ENCODE data around the gene CHRNB4. TPM values are rescaled to one million over a fixed set of nuclear protein-coding genes. Genes with fewer than 3 reads are reported as not detected.

The CHRNB4 gene
- total RNA-seq (2022; extraction: Qiagen RNA extraction; ENCODE audit: low read depth), result 0.67 to 1.5 TPM (median 0.77 TPM) in 5 replicates

GRCh38 chr15:78641102-78641748 is at the start of gene CHRNB4:
Gene CHRNB4, minus strand, starts transcription at chr15:78641210. Its CDS starts 77 bp downstream, at chr15:78641133.

GRCh38 chr15:78620527-78621421 is 20.2 kb downstream of the CHRNB4 start, which contains the start of gene CHRNA3:
Gene CHRNA3, minus strand, starts transcription at chr15:78620996. Its CDS starts 202 bp downstream, at chr15:78620794.

Other genes with a start within 250 kb of the CHRNB4 start
- 31.4 to 44.9 TPM (median 43.1 TPM) in 5 replicates for gene IREB2, start 203.0 kb downstream of the CHRNB4 start, total RNA-seq (2022; extraction: Qiagen RNA extraction; ENCODE audit: low read depth)
- gene HYKK, start 133.6 kb downstream of the CHRNB4 start, total RNA-seq (2022; extraction: Qiagen RNA extraction; ENCODE audit: low read depth), result 6.2 to 7.9 TPM (median 6.7 TPM) in 5 replicates
- gene PSMA4, start 100.8 kb downstream of the CHRNB4 start, total RNA-seq (2022; extraction: Qiagen RNA extraction; ENCODE audit: low read depth), result 358 to 541 TPM (median 408 TPM) in 5 replicates
- gene CHRNA5, start 75.7 kb downstream of the CHRNB4 start, total RNA-seq (2022; extraction: Qiagen RNA extraction; ENCODE audit: low read depth), result 20.4 to 39.2 TPM (median 36.2 TPM) in 5 replicates
- 0.30 to 0.64 TPM (median 0.38 TPM) in 5 replicates for gene CHRNA3, start 20.2 kb downstream of the CHRNB4 start, total RNA-seq (2022; extraction: Qiagen RNA extraction; ENCODE audit: low read depth)
- 2.5 to 4.7 TPM (median 3.6 TPM) in 5 replicates for gene ADAMTS7, start 170.3 kb upstream of the CHRNB4 start, total RNA-seq (2022; extraction: Qiagen RNA extraction; ENCODE audit: low read depth)
- 355 to 719 TPM (median 379 TPM) in 5 replicates for gene MORF4L1, start 231.7 kb upstream of the CHRNB4 start, total RNA-seq (2022; extraction: Qiagen RNA extraction; ENCODE audit: low read depth)

All from A549 treated with RU486 at 1 μM for 4 hours (cell line).